A673 (cell line): ENCODE data around the gene CCDC136. TPM values are rescaled to one million over a fixed set of nuclear protein-coding genes. Genes with fewer than 3 reads are reported as not detected.

Experiments used
- BruUV-seq: library from RNA; stranded (reverse); fragments of 400-500 nt; replicated peaks from 2 replicates; lab custom pipeline; 2021; lab: Mats Ljungman, UMichigan
- CTCF ChIA-PET: fragments of 300-600 bp; sonication (Branson Sonifier 250); formaldehyde crosslinking; loops from one replicate; lab custom pipeline; 2022; ENCODE audit warnings: antibody characterized with exemption; lab: Charles Lee
- POLR2A ChIA-PET: fragments of 300-600 bp; sonication (Branson Sonifier 250); formaldehyde crosslinking; loops from one replicate; lab custom pipeline; 2022; ENCODE audit warnings: antibody characterized with exemption; ENCODE audit not compliant: low non-redundant PET; lab: Charles Lee
- DNase-seq: peaks from one replicate; pipeline ENCODE4 v3.0.0-alpha.2; 2015; ENCODE audit warnings: low spot score
- H3K27ac ChIP-seq: fragments of 200-600 bp; sonication (generic); 2 replicates; pipeline ENCODE4 v1.5.1; 2016; ENCODE audit warnings: mixed run types, low read depth, mild to moderate bottlenecking, mixed read lengths, antibody characterized with exemption, low read length; ENCODE audit not compliant: poor library complexity, severe bottlenecking
- H3K27me3 ChIP-seq: fragments of 200-600 bp; sonication (generic); replicated peaks from 2 replicates; pipeline ENCODE4 v1.6.1; 2017; ENCODE audit warnings: mixed run types, low read depth, mild to moderate bottlenecking, mixed read lengths, antibody characterized with exemption, low read length; ENCODE audit not compliant: insufficient read depth, poor library complexity
- H3K36me3 ChIP-seq: fragments of 200-600 bp; sonication (generic); 2 replicates; pipeline ENCODE4 v1.6.1; 2016; ENCODE audit warnings: mixed run types, mild to moderate bottlenecking, mixed read lengths, antibody characterized with exemption, low read length; ENCODE audit not compliant: insufficient read depth, poor library complexity, severe bottlenecking
- H3K4me1 ChIP-seq: fragments of 200-600 bp; sonication (generic); 2 replicates; pipeline ENCODE4 v1.6.1; 2017; ENCODE audit warnings: mixed run types, mild to moderate bottlenecking, mixed read lengths, antibody characterized with exemption, low read length; ENCODE audit not compliant: insufficient read depth, poor library complexity, severe bottlenecking
- H3K4me3 ChIP-seq: fragments of 200-600 bp; sonication (generic); 2 replicates; pipeline ENCODE4 v1.5.1; 2016; ENCODE audit warnings: low read depth, mixed run types, mild to moderate bottlenecking, mixed read lengths, low read length; ENCODE audit not compliant: poor library complexity, severe bottlenecking
- H3K9me3 ChIP-seq: fragments of 200-600 bp; sonication (generic); 2 replicates; pipeline ENCODE4 v1.6.1; 2016; ENCODE audit warnings: mixed run types, low read depth, mild to moderate bottlenecking, mixed read lengths, antibody characterized with exemption, low read length; ENCODE audit not compliant: poor library complexity, severe bottlenecking
- CTCF ChIP-seq: fragments of 300-800, 200-600 bp; sonication (generic); conservative IDR thresholded peaks from 2 replicates; pipeline ENCODE4 v1.5.1; 2017; ENCODE audit warnings: low read depth, mild to moderate bottlenecking, antibody characterized with exemption, low read length, moderate library complexity, mixed read lengths
- EZH2 ChIP-seq: fragments of 200-600 bp; sonication (generic); IDR thresholded peaks from 2 replicates; pipeline ENCODE4 v1.6.1; 2017; ENCODE audit warnings: borderline replicate concordance, low read depth, mild to moderate bottlenecking, mixed read lengths, antibody characterized with exemption, low read length; ENCODE audit not compliant: poor library complexity, severe bottlenecking
- intact Hi-C: fragments of 100-400 bp; cut with micrococcal nuclease; formaldehyde crosslinking; loops from one replicate; pipeline ENCODE4 v1.10.0; 2022; ENCODE audit not compliant: unreplicated experiment
- total RNA-seq: library from RNA; stranded (reverse); gene quantifications from 2 replicates; pipeline ENCODE4 v1.2.3, GENCODE V29; 2021

CCDC136 gene
- total RNA-seq, 1 experiment from 2014 or later = 4.4 TPM

DNA sequence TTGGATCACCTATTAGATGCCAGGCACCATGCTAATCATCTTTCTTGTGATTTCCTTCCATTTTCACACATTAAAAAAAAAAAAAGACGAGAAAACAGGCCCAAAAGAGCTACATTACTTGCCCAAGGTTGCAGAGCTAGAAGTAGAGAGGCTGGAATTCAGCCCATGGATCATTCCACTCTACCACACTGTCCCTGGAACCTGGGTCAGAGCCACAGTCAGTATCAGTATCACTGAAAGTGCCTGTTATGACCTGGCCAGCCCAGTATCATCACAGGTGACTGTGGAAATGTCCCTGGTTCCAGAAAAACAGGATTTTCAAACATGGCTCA, 35.1 kb downstream of the CCDC136 start:
- no peak for TF ChIP-seq CTCF
- BruUV-seq = no TSS peak
- no peak overlapping the region for H3K4me3 ChIP-seq
- intact Hi-C loops = no loop called here
- CTCF ChIA-PET = no interaction called here
- no peak for DNase-seq
- H3K9me3 ChIP-seq = no peaks in the 10 kb centered on the region
- H3K27me3 ChIP-seq = no peaks in the 10 kb centered on the region
- H3K4me1 ChIP-seq = peaks cover 14% of the 10 kb centered on the region
- no peak overlapping the region for H3K27ac ChIP-seq
- POLR2A ChIA-PET = no interaction called here
- H3K36me3 ChIP-seq = no peaks in the 10 kb centered on the region

DNA sequence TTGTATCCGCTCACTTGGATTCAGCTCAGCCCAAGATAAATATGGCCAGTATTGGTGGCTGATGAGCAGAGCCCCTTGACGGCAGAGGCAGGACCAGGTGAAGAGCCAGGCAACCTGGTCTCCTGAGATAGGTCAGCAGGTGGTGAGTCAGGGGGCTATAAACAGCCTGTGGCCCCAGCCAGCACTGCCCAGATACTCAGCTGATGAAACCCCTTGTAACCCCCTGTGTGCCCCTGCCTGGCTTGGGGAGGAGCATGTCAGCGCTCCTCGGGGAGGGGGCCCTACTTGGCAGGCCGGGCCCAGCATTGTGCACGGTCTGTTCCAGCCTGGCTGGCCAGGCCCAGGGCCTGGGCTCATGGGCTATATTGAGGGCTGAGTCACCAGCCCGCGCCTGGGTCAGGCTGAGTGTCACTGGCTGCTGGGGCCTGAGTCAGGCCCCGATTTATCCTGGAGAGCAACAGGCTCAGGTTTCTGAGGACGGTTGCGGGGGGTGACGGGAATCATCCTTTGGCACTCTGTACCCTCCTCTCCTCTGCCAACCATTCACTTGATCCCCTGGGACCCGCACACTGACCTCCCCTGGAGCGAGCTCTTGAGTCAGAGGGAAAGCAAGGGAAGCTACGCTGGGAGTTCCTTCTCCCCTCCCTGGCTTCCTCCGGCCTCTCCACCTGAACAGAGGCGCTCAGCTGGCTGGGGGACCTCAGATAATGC, 35.6 kb downstream of the CCDC136 start:
- ChIA-PET CTCF (no interaction called here), POLR2A (no interaction called here)
- intact Hi-C loops = no loop called here
- Histone ChIP-seq H3K4me1 (peaks cover 19% of the 10 kb centered on the region), H3K36me3 (no peaks in the 10 kb centered on the region), H3K4me3 (no peak overlapping the region), H3K9me3 (no peaks in the 10 kb centered on the region), H3K27ac (no peak overlapping the region), H3K27me3 (no peaks in the 10 kb centered on the region)
- no peak for DNase-seq
- TF ChIP-seq EZH2 (no peak), CTCF (no peak)
- no TSS peak for BruUV-seq

DNA sequence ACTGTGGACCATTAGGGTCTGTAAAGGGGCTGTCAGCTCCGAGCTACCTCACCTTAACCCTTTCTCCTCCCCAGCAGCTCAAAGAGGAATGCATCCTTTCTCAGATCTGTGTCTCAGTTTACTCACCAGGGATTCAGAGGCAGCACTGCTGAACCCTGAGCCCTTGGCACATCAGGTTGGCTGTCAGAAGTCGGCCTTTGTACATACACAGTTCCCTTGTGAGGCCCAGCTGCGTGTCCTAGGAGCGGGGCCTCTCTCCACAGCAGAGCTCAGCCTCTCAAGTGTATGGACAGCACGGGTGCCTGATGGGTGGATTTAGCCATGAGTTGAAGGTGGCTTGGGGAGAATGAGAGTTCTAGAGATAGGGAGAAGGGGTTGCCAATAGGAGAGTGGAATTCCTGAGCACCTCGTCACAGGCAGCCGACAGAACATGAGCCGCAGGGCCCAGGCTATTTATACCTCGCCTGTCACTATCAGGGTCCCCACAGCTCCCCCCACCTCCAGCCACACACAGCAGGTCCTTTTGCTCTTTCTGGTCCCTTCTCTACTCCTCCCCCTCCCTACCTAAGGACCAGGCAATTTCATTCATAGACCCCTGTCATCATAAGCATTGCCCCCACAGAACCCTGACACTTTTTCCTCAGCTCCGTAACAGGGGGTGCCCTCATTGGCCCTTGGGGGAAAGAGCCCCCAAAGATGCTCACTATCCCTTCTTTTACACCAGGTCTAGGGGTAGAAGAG, 36.4 kb downstream of the CCDC136 start:
- Histone ChIP-seq H3K9me3 (no peaks in the 10 kb centered on the region), H3K27me3 (no peaks in the 10 kb centered on the region), H3K4me1 (peaks cover 26% of the 10 kb centered on the region), H3K4me3 (no peak overlapping the region), H3K27ac (no peak overlapping the region), H3K36me3 (no peaks in the 10 kb centered on the region)
- DNase-seq = no peak
- ChIA-PET POLR2A (no interaction called here), CTCF (no interaction called here)
- intact Hi-C loops = no loop called here
- BruUV-seq = no TSS peak
- TF ChIP-seq EZH2 (no peak), CTCF (no peak)
